Middle frontal gyrus (tissue), 1 donor: ENCODE measurements around the gene GOSR2.

Experiments used
- DNase-seq: peaks from one replicate; pipeline ENCODE4 v3.0.0-alpha.2; 2015; ENCODE audit warnings: low spot score; ENCODE audit errors: extremely low spot score

The GOSR2 gene

GRCh38 chr17:46922804-46923635, at the start of gene GOSR2:
Gene GOSR2, plus strand, starts transcription at chr17:46923160. Its CDS starts 33 bp downstream, at chr17:46923193.
- DNase-seq = peak; percentile 68

GRCh38 chr17:46873941-46874645, 48.9 kb upstream of the GOSR2 start:
- no peak for DNase-seq

- DNase-seq = no peak
These were observed 48.1 kb upstream of the GOSR2 start for GRCh38 chr17:46874906-46875305.

- DNase-seq = no peak
These were observed 47.1 kb upstream of the GOSR2 start for GRCh38 chr17:46875849-46876352.

GRCh38 chr17:46876353-46876887, 46.5 kb upstream of the GOSR2 start:
- no peak for DNase-seq

- DNase-seq = no peak
These were observed 46.0 kb upstream of the GOSR2 start for GRCh38 chr17:46876926-46877325.

- DNase-seq = no peak
These were observed 45.5 kb upstream of the GOSR2 start for GRCh38 chr17:46877466-46877865.

GRCh38 chr17:46878055-46878454, 44.9 kb upstream of the GOSR2 start:
- DNase-seq = no peak

- DNase-seq = no peak
These were observed 43.9 kb upstream of the GOSR2 start for GRCh38 chr17:46879101-46879500.

GRCh38 chr17:46881015-46881414, 41.9 kb upstream of the GOSR2 start:
- no peak for DNase-seq

- DNase-seq = no peak
These were observed 40.3 kb upstream of the GOSR2 start for GRCh38 chr17:46882666-46883065.

GRCh38 chr17:46883871-46884520, 39.0 kb upstream of the GOSR2 start:
- no peak for DNase-seq

- DNase-seq = no peak
These were observed 38.4 kb upstream of the GOSR2 start for GRCh38 chr17:46884552-46884951.

GRCh38 chr17:46885415-46886309, 37.3 kb upstream of the GOSR2 start:
- no peak for DNase-seq

- DNase-seq = no peak
These were observed 36.7 kb upstream of the GOSR2 start for GRCh38 chr17:46886310-46886663.

- DNase-seq = no peak
These were observed 35.2 kb upstream of the GOSR2 start for GRCh38 chr17:46887717-46888116.

- no peak for DNase-seq
These were observed 34.2 kb upstream of the GOSR2 start for GRCh38 chr17:46888727-46889126.

- DNase-seq = no peak
These were observed 33.4 kb upstream of the GOSR2 start for GRCh38 chr17:46889519-46889918.

GRCh38 chr17:46889992-46890564, 32.9 kb upstream of the GOSR2 start:
- DNase-seq = no peak

GRCh38 chr17:46890638-46891037, 32.3 kb upstream of the GOSR2 start:
- no peak for DNase-seq
